ENCODE results near the gene TMEM203. TPM values are rescaled to one million over a fixed set of nuclear protein-coding genes. Genes with fewer than 3 reads are reported as not detected.

Gene TMEM203
- total RNA-seq, 1 donor from 2014 or later, result 24.3 TPM

DNA sequence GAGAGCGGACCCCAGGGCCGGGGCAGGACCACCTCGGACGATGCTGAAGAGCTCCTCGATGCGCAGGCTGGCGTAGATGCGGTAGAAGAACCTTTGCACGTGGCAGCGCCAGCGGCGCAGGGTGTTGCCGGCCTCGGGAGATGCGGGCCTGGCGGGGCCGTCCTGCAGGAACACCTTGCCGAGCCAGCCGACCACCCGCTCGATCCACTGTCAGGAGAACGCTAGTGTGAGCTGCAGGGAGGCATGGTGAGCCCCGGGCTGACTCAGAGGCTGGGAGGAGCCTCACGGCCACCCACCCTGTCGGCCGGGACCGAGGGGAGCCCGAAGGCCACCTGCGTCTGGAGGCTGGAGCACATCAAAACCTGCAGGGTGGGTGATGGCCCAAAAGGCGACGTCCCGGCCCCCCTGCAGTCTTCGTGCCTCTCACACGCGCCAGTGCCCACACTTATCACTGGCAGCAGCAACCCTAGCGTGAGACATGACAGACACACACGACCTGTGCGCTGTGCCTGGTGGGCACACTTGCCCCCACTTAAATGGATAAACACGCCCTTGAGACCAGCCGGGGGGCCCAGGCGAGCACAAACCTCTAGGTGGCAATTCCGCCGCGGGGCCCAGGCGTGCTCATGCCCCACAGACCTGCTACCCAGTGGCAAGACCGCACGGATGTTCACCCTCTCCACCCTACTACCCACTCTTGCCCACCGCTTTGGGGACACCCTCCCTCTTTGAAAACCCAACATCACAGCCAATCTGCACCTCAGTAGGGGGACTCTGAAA is 20.4 kb downstream of the TMEM203 start:
- intact Hi-C loops (cut with DNase I), result no loop called here
- H3K4me1 ChIP-seq, result peaks cover 20 to 31% of the 10 kb centered on the region in 2 donors
- no peak for DNase-seq (ENCODE audit: low spot score in 2 of 2)
- H3K9me3 ChIP-seq, result no peaks in the 10 kb centered on the region
- H3K36me3 ChIP-seq, result peaks cover 51 to 66% of the 10 kb centered on the region in 2 donors
- no peaks in the 10 kb centered on the region for H3K27me3 ChIP-seq
- TF ChIP-seq, protein P1, sequence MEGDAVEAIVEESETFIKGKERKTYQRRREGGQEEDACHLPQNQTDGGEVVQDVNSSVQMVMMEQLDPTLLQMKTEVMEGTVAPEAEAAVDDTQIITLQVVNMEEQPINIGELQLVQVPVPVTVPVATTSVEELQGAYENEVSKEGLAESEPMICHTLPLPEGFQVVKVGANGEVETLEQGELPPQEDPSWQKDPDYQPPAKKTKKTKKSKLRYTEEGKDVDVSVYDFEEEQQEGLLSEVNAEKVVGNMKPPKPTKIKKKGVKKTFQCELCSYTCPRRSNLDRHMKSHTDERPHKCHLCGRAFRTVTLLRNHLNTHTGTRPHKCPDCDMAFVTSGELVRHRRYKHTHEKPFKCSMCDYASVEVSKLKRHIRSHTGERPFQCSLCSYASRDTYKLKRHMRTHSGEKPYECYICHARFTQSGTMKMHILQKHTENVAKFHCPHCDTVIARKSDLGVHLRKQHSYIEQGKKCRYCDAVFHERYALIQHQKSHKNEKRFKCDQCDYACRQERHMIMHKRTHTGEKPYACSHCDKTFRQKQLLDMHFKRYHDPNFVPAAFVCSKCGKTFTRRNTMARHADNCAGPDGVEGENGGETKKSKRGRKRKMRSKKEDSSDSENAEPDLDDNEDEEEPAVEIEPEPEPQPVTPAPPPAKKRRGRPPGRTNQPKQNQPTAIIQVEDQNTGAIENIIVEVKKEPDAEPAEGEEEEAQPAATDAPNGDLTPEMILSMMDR (IDR thresholded peaks at IDR 0.05), result no peak
- H3K4me3 ChIP-seq, result no peak overlapping the region
- no peak overlapping the region for H3K27ac ChIP-seq

DNA sequence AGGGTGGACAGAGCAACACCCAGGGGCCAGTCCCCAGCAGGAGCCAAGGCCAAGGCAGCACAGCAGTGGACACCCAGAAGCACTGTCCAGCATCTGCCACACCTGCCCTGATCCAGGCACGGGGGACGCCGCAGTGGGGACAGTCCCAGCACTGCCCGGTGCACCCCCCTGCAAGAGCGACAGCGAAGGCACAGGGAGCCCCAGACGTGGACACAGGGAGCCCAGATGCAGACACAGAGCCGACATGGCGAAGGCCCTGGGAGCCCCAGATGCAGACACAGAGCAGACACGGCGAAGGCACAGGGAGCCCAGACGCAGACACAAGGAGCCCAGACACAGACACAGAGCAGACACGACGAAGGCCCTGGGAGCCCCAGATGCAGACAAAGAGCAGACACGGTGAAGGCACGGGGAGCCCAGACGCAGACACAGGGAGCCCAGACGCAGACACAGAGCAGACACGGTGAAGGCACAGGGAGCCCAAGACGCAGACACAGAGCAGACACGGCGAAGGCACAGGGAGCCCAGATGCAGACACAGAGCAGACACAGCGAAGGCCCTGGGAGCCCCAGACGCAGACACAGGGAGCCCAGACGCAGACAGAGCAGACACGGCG is 21.4 kb downstream of the TMEM203 start:
- no peak overlapping the region for H3K27ac ChIP-seq
- intact Hi-C loops (cut with DNase I), result no loop called here
- no peak overlapping the region for H3K4me3 ChIP-seq
- no peaks in the 10 kb centered on the region for H3K27me3 ChIP-seq
- no peaks in the 10 kb centered on the region for H3K9me3 ChIP-seq
- TF ChIP-seq, protein P1 (IDR thresholded peaks at IDR 0.05), result no peak
- H3K36me3 ChIP-seq, result peaks cover 58 to 73% of the 10 kb centered on the region in 2 donors
- H3K4me1 ChIP-seq, result peaks cover 10 to 21% of the 10 kb centered on the region in 2 donors
- no peak for DNase-seq (ENCODE audit: low spot score in 2 of 2)

DNA sequence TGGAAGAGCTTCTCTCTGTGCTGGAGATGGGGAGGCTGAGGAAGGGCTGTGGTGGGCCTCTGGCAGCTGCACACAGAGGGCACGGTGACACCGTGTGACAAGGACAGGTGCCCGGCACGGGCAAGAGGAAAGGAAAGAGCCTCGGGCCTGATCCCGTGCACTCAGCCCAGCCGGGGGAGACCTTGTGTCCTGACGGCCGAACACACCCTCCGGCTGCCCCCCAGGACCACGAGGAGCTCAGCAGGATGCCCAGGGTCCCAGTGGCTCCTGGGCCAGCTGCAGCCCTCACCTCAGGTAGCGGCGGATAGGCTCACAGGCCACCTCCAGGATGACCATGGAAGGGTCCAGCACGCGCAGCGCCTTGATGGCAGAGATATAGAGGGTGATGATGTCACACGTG is 22.6 kb downstream of the TMEM203 start:
- H3K4me3 ChIP-seq, result no peak overlapping the region
- DNase-seq (ENCODE audit: low spot score in 2 of 2), result no peak
- TF ChIP-seq, protein P1 (IDR thresholded peaks at IDR 0.05), result no peak
- H3K27me3 ChIP-seq, result no peaks in the 10 kb centered on the region
- peaks cover 62 to 76% of the 10 kb centered on the region in 2 donors for H3K36me3 ChIP-seq
- H3K4me1 ChIP-seq, result peaks cover 10 to 21% of the 10 kb centered on the region in 2 donors
- no peak overlapping the region for H3K27ac ChIP-seq
- intact Hi-C loops (cut with DNase I), result no loop called here
- no peaks in the 10 kb centered on the region for H3K9me3 ChIP-seq

DNA sequence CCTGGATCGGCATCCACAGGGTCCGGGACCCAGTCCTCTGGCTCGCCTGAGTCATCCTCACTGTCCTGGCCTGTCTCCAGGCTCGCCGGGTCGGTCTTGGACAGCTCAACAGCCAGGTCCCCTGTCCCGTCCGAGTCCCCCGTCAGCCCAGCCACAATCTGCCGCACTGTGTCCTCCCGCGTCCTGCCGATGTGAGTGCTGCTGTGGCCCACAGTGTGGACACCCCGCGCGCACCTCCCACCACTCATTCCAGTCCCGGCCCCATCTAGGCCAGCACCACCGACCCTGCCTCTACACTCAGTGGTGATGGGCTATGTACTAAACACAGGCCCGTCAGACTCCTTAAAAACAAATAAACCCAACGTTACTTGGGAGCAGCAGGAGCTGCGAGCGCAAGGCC is 23.8 kb downstream of the TMEM203 start:
- TF ChIP-seq, protein P1 (IDR thresholded peaks at IDR 0.05), result no peak
- no peaks in the 10 kb centered on the region for H3K9me3 ChIP-seq
- H3K36me3 ChIP-seq, result peaks cover 62 to 78% of the 10 kb centered on the region in 2 donors
- peaks cover 0 to 11% of the 10 kb centered on the region in 2 donors for H3K4me1 ChIP-seq
- no peak for DNase-seq (ENCODE audit: low spot score in 2 of 2)
- H3K4me3 ChIP-seq, result no peak overlapping the region
- no peak overlapping the region for H3K27ac ChIP-seq
- intact Hi-C loops (cut with DNase I), result no loop called here
- no peaks in the 10 kb centered on the region for H3K27me3 ChIP-seq

DNA sequence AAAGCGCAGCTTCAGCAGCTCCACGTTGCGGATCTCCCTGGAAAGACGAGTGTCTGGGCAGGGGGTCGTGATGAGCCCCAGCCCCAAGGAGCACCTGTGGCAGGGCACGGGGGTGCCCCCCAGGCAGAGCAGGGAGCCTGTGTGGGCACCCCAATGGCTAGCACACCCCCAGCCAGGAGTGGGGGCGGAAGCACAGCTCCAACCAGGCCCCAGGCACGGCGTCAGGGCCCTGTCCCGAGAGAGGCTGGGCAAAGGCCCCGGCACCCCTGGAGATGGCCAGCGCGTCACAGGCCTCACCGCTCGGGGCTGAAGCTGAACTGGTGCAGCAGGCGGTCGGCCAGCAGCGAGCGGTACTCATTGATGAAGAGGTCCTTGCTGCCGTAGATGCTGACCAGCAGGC is 25.0 kb downstream of the TMEM203 start:
- TF ChIP-seq, protein P1 (IDR thresholded peaks at IDR 0.05), result no peak
- no peaks in the 10 kb centered on the region for H3K9me3 ChIP-seq
- no peak overlapping the region for H3K4me3 ChIP-seq
- no peaks in the 10 kb centered on the region for H3K27me3 ChIP-seq
- H3K27ac ChIP-seq, result no peak overlapping the region
- peaks cover 62 to 67% of the 10 kb centered on the region in 2 donors for H3K36me3 ChIP-seq
- no peaks in the 10 kb centered on the region for H3K4me1 ChIP-seq
- no peak for DNase-seq (ENCODE audit: low spot score in 2 of 2)
- intact Hi-C loops (cut with DNase I), result no loop called here

All from ascending aorta (tissue), 2 donors.